HG02943 (cell line): ENCODE data around the gene SLC45A3.

Experiments
- ATAC-seq: cut with Tn5 transposase; IDR thresholded peaks from one replicate; pipeline ENCODE4 v1.9.1; 2021; ENCODE audit warnings: mild to moderate bottlenecking, low read depth, moderate library complexity; ENCODE audit not compliant: unreplicated experiment

Gene SLC45A3

GRCh38 chr1:205615789-205616188 is 64.5 kb downstream of the SLC45A3 start:
- no peak for ATAC-seq

GRCh38 chr1:205613854-205614412 is 66.4 kb downstream of the SLC45A3 start:
- ATAC-seq = no peak

GRCh38 chr1:205612556-205612955 is 67.8 kb downstream of the SLC45A3 start:
- ATAC-seq = no peak

- no peak for ATAC-seq
These were observed 68.2 kb downstream of the SLC45A3 start for GRCh38 chr1:205612104-205612503.

- ATAC-seq = no peak
These were observed 69.3 kb downstream of the SLC45A3 start for GRCh38 chr1:205610901-205611466.

- no peak for ATAC-seq
These were observed 70.3 kb downstream of the SLC45A3 start for GRCh38 chr1:205610036-205610435.
